Activated CD8-positive, alpha-beta memory T cell treated with anti-CD3 and anti-CD28 coated beads, Interleukin-2, amount 50 U/mL, for 4 hours (primary cell): ENCODE results near the gene P3H3.
"Not testable (repeated sequence)": the region's sequence is repeated elsewhere in the genome, so short reads cannot be mapped to it uniquely, and the experiment has no call there.

Experiments used
- DNase-seq: peaks from one replicate; pipeline ENCODE4 v3.0.0-alpha.2; 2020

P3H3 gene

GRCh38 chr12:6846316-6846869 lies 18.2 kb downstream of the P3H3 start:
- no peak for DNase-seq

- DNase-seq, result no peak
Observed at GRCh38 chr12:6847676-6848075, 19.5 kb downstream of the P3H3 start.

DNA sequence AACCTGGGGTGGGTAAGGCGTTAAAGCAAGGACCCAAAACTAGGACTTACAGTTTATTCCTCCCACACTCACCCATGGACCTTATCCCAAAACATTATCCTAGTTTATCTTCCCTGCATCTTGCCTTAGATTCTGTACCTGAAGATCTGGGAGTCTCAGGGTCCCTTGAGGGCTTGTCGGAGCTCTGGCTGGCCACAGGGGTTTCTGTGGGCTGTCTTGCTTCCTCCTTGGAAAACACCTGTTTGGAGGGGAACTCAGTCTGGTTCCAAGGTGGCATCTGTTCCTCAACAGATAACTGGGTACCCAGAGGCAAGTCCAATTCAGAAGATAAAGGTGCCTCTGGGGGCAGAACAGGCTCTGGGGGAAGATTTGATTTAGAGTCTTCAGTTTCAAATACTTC lies 21.2 kb downstream of the P3H3 start:
- DNase-seq, result no peak

- no peak for DNase-seq
Observed at GRCh38 chr12:6849976-6850560, 21.9 kb downstream of the P3H3 start.

GRCh38 chr12:6850796-6851152 lies 22.6 kb downstream of the P3H3 start:
- no peak for DNase-seq

GRCh38 chr12:6851153-6851920 lies 23.1 kb downstream of the P3H3 start, which contains the start of gene CDCA3:
Gene CDCA3, minus strand, starts transcription at chr12:6851286. Its CDS starts 334 bp downstream, at chr12:6850952.
- peak; percentile 87 for DNase-seq

DNA sequence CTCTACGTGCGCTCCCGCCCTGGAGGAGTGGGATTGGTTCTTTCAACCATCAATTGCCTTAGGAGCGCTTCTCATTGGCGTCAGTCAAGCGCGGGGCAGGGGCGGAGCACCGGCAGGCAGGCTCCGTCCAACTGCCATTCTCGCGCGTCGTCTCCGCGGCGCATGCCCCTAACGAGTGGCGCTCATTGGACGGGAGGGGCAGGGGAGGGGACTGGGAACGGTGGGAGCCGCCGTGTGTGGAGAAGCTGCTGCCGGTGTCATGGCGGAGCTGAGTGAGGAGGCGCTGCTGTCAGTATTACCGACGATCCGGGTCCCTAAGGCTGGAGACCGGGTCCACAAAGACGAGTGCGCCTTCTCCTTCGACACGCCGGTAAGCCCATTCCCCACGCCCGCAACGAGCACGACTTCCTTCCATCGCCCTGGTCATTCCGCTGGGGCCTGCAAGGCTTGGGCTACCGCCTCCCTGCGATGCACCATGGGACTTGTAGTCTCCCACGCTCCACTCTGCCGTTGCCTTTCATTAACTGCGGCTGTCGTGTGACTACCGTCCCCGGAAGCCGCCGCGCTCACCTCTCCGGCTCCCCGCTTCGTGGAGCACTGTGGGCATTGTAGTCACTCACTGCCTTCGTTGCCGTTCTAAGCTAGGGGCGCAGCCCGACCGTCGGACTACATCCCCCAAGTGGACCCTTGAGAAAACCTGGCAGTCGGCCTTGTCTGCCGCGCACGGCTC lies 23.9 kb downstream of the P3H3 start, which contains the start of gene USP5:
USP5 (plus strand) TSS at position 230 of the 730 bp plus-strand sequence; CDS start at position 260, 30 bp downstream.
- DNase-seq, result peak; percentile 96

GRCh38 chr12:6852651-6853354 lies 24.6 kb downstream of the P3H3 start:
- DNase-seq, result peak; percentile 44

- no peak for DNase-seq
Observed at GRCh38 chr12:6853626-6854025, 25.4 kb downstream of the P3H3 start.

DNA sequence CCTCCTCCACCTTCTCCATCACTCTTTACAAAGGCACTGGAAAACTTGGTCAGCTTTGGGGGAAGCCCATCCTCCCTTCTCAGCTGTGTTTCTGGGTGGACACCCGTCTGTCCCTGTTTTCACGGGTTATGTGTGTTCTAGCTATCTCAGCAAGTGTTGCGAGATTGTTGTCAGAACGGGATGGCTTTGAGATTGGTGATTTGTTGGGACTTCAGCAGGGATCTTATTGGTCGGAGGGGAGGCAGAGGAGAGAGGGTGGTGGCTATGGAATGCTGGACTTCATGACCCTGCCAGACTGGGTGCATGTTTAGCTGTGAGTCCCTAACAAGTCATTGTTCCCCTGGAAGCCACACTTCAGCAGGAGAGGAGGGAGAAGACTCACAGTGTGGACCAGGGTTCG lies 25.8 kb downstream of the P3H3 start:
- no peak for DNase-seq

DNA sequence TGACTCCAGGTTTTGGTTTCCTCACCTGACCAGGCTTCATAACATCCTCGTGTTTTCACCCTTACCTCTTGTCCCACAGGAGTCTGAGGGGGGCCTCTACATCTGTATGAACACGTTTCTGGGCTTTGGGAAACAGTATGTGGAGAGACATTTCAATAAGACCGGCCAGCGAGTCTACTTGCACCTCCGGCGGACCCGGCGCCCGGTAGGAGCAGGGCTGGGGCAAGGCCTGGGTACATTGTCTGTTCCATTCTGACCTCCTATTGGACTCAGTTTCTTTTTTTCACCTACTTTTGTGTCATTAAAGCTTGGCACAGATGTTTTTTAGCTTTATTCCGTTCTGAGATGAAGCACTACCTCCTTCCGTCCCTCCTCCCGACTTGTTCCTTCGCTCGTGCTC lies 27.1 kb downstream of the P3H3 start:
- DNase-seq, result no peak

DNA sequence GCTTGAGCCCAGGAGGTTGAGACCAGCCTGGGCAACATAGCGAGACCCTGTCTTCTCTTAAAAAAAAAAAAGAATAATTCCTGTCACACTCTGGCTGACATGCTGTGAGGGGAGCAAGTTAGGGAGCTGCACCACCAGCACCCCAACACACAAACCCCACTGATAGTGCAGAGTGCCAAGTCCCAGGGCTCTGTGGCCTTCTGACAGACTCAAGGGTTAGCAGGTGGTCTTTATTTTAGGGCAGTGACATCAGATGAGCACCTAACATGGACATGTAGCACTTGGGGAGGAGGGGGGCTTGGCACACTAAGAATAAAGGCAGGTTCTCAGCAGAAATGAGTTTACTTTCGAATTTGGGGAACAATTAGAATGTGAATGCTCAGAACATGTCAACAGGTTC lies 30.6 kb downstream of the P3H3 start:
- DNase-seq, result no peak

DNA sequence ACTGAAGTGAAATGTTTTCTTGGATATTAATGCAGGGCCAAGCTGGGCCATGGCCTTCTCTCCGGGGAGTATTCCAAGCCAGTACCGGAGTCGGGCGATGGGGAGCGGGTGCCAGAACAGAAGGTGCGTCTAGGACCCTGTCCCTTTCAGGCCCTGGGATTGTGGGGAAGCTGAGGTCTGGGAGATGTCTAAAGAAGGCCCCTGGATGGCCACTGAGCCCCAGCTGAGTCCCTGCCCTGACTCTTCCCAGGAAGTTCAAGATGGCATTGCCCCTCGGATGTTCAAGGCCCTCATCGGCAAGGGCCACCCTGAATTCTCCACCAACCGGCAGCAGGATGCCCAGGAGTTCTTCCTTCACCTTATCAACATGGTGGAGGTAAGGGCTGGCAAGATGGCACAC lies 31.9 kb downstream of the P3H3 start:
- no peak for DNase-seq

DNA sequence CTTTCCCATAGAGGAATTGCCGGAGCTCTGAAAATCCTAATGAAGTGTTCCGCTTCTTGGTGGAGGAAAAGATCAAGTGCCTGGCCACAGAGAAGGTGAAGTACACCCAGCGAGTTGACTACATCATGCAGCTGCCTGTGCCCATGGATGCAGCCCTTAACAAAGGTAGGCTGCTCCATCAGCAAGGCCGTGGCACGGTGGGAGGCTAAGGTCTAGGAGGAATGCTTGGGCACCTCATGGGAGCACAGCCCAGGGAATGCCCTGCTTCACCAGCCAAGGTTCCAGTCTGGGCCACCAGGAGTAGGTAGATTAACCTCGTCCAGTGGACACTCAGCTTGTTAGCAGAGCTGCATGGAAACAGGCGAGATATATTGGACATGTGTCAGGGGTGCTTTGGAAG lies 32.7 kb downstream of the P3H3 start:
- DNase-seq, result no peak

DNA sequence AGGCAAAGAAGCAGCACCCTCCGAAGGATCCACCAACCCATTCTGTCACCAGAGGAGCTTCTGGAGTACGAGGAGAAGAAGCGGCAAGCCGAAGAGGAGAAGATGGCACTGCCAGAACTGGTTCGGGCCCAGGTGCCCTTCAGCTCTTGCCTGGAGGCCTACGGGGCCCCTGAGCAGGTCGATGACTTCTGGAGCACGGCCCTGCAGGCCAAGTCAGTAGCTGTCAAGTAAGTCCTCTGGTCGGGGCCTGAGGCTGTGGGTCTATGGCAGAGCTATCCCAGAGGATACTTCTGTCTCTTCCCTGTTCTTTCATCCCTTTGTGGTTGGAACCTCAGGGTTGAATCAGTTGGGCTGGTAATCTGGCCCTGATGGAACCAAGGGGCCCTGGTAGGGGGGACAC lies 33.2 kb downstream of the P3H3 start:
- DNase-seq, result no peak

DNA sequence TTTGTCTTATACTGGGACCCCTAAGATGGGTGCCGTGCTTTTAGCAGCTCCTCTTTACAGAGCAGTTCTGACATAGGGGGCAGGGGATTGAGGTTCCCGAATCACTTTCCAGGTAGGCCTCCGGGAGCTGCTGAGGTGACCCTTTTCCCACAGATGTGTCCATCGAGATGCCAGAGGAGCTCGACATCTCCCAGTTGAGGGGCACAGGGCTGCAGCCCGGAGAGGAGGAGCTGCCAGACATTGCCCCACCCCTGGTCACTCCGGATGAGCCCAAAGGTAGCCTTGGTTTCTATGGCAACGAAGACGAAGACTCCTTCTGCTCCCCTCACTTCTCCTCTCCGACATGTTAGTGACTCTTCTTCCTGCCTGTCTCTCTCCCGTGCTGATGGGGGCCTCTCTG lies 34.8 kb downstream of the P3H3 start:
- no peak for DNase-seq

DNA sequence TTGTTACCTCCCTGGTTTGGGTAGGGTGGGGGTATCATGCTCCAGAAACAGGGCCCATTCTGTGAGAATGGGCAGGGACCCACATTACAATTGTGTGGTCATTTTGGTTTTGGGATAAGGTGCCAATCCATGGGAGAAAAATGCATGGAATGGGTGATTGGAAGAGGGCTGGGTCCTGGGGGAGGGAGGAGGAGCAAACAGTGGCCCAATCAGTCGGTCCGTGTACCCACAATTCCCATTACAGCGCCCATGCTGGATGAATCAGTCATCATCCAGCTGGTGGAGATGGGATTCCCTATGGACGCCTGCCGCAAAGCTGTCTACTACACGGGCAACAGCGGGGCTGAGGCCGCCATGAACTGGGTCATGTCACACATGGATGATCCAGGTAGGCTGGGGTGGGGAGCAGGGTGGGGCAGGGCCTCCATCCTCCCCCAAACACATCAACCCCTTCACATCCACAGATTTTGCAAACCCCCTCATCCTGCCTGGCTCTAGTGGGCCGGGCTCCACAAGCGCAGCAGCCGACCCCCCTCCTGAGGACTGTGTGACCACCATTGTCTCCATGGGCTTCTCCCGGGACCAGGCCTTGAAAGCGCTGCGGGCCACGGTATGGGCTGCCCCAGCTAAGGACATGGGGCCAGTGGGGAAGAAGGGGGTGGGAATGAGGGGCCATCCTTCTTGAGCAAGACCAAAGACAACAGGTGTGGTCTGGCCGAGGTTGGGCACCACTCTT lies 35.5 kb downstream of the P3H3 start:
- DNase-seq, result no peak

DNA sequence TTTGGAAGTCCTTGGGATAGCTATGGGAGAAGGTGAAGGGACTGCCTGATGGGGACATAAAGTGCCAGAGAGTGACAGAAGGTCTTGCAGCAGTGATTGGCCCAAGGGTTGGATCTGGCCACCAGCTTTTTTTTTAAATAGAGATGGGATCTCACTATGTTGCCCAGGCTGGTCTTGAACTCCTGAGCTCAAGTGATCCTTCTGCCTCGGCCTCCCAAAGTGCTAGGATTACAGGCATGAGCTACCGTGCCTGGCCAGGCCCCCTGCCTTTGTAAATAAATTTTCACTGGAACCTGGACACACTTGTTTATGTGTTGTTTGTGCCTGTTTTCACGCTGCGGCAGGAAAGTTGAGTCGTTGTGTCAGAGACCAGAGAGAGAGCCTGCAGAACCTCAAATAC lies 37.1 kb downstream of the P3H3 start:
- not testable (repeated sequence) for DNase-seq

DNA sequence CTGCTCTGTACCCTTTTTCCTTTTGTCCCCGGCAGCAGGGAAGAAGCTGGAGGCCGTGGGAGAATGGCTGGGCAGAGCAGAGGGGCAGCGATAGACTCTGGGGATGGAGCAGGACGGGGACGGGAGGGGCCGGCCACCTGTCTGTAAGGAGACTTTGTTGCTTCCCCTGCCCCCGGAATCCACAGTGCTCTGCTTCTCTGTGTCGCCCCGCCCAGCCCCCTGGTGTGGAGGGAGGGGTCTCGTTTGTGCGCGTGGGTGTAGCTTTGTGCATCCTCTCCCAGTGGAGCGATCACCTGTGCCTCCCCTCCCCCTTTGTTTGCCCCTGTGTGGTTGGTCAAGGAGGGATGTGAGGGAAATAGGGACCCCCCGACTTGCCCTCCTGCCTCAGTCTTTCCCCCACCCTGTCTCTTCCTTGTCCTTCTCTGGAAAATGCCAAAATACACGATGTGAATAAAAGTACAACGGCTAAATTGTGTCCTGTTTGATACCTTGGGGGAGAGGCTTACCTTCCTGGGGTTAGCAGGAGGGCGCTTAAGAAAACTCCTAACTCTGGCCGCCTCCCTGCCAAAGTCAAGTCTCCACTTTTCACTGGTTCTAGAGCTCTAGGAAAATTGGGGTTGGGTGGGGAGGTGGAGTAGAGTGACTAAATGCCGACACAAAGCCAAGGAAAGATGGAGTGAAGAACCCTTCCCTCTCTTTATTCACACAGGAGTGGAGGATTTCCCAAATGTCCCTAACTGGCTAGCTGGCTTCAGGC lies 38.1 kb downstream of the P3H3 start:
- DNase-seq, result no peak

DNA sequence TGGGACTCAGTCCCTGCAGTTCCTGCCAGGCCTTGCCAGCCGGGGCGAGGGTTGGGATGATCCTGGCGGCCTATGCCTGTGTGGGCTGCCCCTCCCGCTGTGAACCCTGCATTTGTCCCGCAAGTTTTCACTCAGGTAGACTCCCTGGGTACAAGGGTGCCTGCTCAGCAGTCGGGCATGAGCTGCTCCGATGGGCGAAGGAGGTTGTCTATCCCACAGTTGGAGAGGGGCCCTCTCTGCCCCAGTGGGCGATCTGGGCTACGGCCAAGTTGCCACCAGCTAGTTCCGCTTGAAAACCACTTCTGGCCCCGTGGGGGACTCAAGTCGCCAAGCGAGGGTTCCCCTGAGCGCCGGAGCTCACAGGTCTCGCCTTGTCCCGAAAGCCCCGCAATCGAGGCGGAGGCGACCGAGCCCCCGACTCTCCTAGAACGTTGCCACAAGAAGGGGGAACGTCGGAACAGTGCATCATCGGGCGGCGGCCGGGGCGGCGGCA lies 38.8 kb downstream of the P3H3 start:
- no peak for DNase-seq
